ENCODE results near the gene ARRB1. TPM values are rescaled to one million over a fixed set of nuclear protein-coding genes. Genes with fewer than 3 reads are reported as not detected.

Gene ARRB1
- total and polyA plus RNA-seq, 9 of the 15 experiments (the other 6 are each of a cell fraction or from before 2014, with no cell fraction given), result 6.6 to 45.4 (median 28.5) TPM

GRCh38 chr11:75334976-75335375 lies 16.5 kb downstream of the ARRB1 start:
- Histone ChIP-seq H3K36me3 (ENCODE audit: control insufficient read depth, insufficient read depth, low read length) (peaks cover 17% of the 10 kb centered on the region; the same call in 1 of the 3 replicates), H3K9me3 (replicated peaks; ENCODE audit: control insufficient read depth, insufficient read depth, low read depth, low read length) (no peaks in the 10 kb centered on the region), H3K4me1 (replicated peaks in 1 of 2; ENCODE audit: control insufficient read depth in 2 of 2, insufficient read depth in 2 of 2, low read length in 2 of 2) (peaks cover 51 to 60% of the 10 kb centered on the region in 2 experiments), H2AFZ (ENCODE audit: low read depth, low read length) (0 out of 2 replicates have a peak overlapping the region, but pooled peaks have one; percentile 41), H3K79me2 (ENCODE audit: control insufficient read depth, insufficient read depth, low read length) (peaks cover 72% of the 10 kb centered on the region), H3K27me3 (ENCODE audit: control insufficient read depth in 2 of 2, insufficient read depth in 2 of 2, low read length in 2 of 2) (no peaks in the 10 kb centered on the region), H3K4me3 (no peak overlapping the region), H3K27ac (ENCODE audit: extremely low read depth, low read depth, low read length) (peak overlapping the region; percentile 22; the same call in 2 of the 3 replicates), H4K20me1 (replicated peaks; ENCODE audit: control insufficient read depth, insufficient read depth, low read length) (no peaks in the 10 kb centered on the region), H3K4me2 (ENCODE audit: insufficient read depth, low read length) (peak overlapping the region; percentile 2; the same call in 1 of the 2 replicates), H3K9me1 (ENCODE audit: control insufficient read depth, insufficient read depth, low read length) (no peaks in the 10 kb centered on the region), H3K9ac (ENCODE audit: insufficient read depth in 1 of 2, low read depth in 2 of 2, low read length in 2 of 2) (peak overlapping the region in 1 of 2 experiments; percentile 59; a peak in 2 of 4 replicates)
- ChIA-PET CTCF (ENCODE audit: low intra/inter-chr PET ratio) (interaction anchor here (0.6 kb wide), 1 partner anchor 33 kb away, joined by 4 read pairs; no protein-coding TSS in a partner anchor), POLR2A (interaction anchor here (0.6 to 1.5 kb wide), 7 partner anchors 9 to 68 kb away, joined by 3 to 4 read pairs (median 3); no protein-coding TSS in a partner anchor)
- WGBS (ENCODE audit: insufficient coverage, low coverage, missing lambda C conversion rate), result 53% methylated on average over 11 of the region's 11 CpGs
- TF ChIP-seq, protein P1, sequence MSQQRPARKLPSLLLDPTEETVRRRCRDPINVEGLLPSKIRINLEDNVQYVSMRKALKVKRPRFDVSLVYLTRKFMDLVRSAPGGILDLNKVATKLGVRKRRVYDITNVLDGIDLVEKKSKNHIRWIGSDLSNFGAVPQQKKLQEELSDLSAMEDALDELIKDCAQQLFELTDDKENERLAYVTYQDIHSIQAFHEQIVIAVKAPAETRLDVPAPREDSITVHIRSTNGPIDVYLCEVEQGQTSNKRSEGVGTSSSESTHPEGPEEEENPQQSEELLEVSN (IDR thresholded peaks at IDR 0.05; ENCODE audit: borderline replicate concordance in 1 of 2, extremely low read depth in 1 of 2, insufficient read depth in 1 of 2, insufficient read length in 1 of 2, low read depth in 1 of 2, low read length in 1 of 2, poor library complexity in 1 of 2, severe bottlenecking in 1 of 2), result peak in 1 of 2 experiments; percentile 22
- 0 out of 4 replicates have a peak, but pooled peaks of 1 of the 2 experiments have one; percentile 40 for TF ChIP-seq UBTF (IDR thresholded peaks at IDR 0.05; ENCODE audit: borderline replicate concordance in 1 of 2, low read depth in 2 of 2, low read length in 2 of 2)
- TF ChIP-seq ZBTB33 (CRISPR knock-in tag; IDR thresholded peaks at IDR 0.05), result peak; percentile 78
- TF ChIP-seq RBBP5 (IDR thresholded peaks at IDR 0.05; ENCODE audit: borderline replicate concordance, insufficient read depth, low read length, poor library complexity, severe bottlenecking), result peak; percentile 3
- no peak for TF ChIP-seq DLX4 (CRISPR knock-in tag; IDR thresholded peaks at IDR 0.05)
- no peak for TF ChIP-seq PHF21A (IDR thresholded peaks at IDR 0.05; ENCODE audit: borderline replicate concordance, low read depth)
- TF ChIP-seq MYC (IDR thresholded peaks at IDR 0.05; ENCODE audit: low read depth, low read length), result 0 out of 2 replicates have a peak, but pooled peaks have one; percentile 23
- no peak for TF ChIP-seq MYC (CRISPR knock-in tag; IDR thresholded peaks at IDR 0.05; ENCODE audit: borderline replicate concordance, low read depth)
- DNase-seq (ENCODE audit: extremely low read depth in 1 of 4, low spot score in 3 of 4) (peak in 2 of 4 experiments; percentile 30 to 51), FAIRE-seq (no peak), ATAC-seq (peak; percentile 39)
- intact Hi-C loops (cut with micrococcal nuclease), result no loop called here
- in situ Hi-C loops (cut with MboI), result no loop called here
- BruUV-seq (replicated peaks), result no TSS peak
